Sigmoid colon (tissue), 7 donors: ENCODE data around the gene ZFYVE28. TPM values are rescaled to one million over a fixed set of nuclear protein-coding genes. Genes with fewer than 3 reads are reported as not detected.

Source experiments
- DNase-seq: peaks from one replicate; pipeline ENCODE4 v3.0.0-alpha.2; 2019
- H3K27ac ChIP-seq, 4 donors: fragments of 200-600 bp; sonication (generic); one replicate each; pipeline ENCODE4 v1.5.1; 2016 to 2019; ENCODE audit warnings: mild to moderate bottlenecking in 1 of 4
- H3K27me3 ChIP-seq, 3 donors: fragments of 200-600 bp; sonication (generic); one replicate each; pipeline ENCODE4 v1.5.1; 2019; ENCODE audit warnings: mild to moderate bottlenecking in 1 of 3
- H3K36me3 ChIP-seq, 4 donors: fragments of 200-600 bp; sonication (generic); one replicate each; pipeline ENCODE4 v1.5.1; 2016 to 2019
- H3K4me1 ChIP-seq, 4 donors: fragments of 200-600 bp; sonication (generic); one replicate each; pipeline ENCODE4 v1.5.1; 2017 to 2019
- H3K4me3 ChIP-seq, 4 donors: fragments of 200-600 bp; sonication (generic); one replicate each; pipeline ENCODE4 v1.5.1; 2017 to 2019; ENCODE audit warnings: mild to moderate bottlenecking in 2 of 4, moderate library complexity in 1 of 4
- H3K9me3 ChIP-seq, 4 donors: fragments of 200-600 bp in 3 of 4; sonication (generic) in 3 of 4; one replicate each; pipeline versions ENCODE4 v1.5.1 to v1.6.1; 2013 to 2019
- EP300 ChIP-seq, 4 donors: sonication (generic); formaldehyde crosslinking; IDR thresholded peaks; one replicate each; pipeline ENCODE4 v1.6.1; 2017; ENCODE audit warnings: antibody characterized with exemption in 4 of 4
- POLR2A ChIP-seq, 2 donors: fragments of 450-650 bp; IDR thresholded peaks; one replicate each; pipeline ENCODE4 v1.6.1; 2016; ENCODE audit warnings: antibody characterized with exemption in 2 of 2, mild to moderate bottlenecking in 2 of 2, moderate library complexity in 2 of 2
- POLR2AphosphoS5 ChIP-seq, 4 donors: sonication (generic); formaldehyde crosslinking; IDR thresholded peaks; one replicate each; pipeline ENCODE4 v1.6.1; 2017; ENCODE audit warnings: antibody characterized with exemption in 4 of 4
- WGBS, 2 donors: extraction: QIAGEN DNeasy Blood & Tissue Kit; methylation state at CpG; one replicate each; pipeline ENCODE4 v1.1.7; 2013; 5-methylcytosine and 5-hydroxymethylcytosine counted together
- intact Hi-C: fragments of 100-400 bp; cut with DNase I; formaldehyde crosslinking; loops from one replicate; pipeline ENCODE4 v1.15.1; 2023
- polyA plus RNA-seq, 3 donors: library from polyadenylated mRNA; stranded (reverse); fragments of 200-250 nt; gene quantifications; one replicate each; pipeline ENCODE4 v1.2.3, GENCODE V29; 2013
- total RNA-seq, 4 donors: library from RNA; depleted of rRNA; stranded (reverse); fragments of >200 nt; gene quantifications; one replicate each; pipeline ENCODE4 v1.1.0, GENCODE V29; 2016
- TF ChIP-seq, protein P1 (sequence below), 4 experiments: fragments of 450-650 bp in 3 of 4; fragments of 200-600 bp in 1 of 4; IDR thresholded peaks; one replicate each; pipeline ENCODE4 v1.5.1; 2016 to 2019; ENCODE audit warnings: antibody characterized with exemption in 4 of 4, mild to moderate bottlenecking in 3 of 4, moderate library complexity in 2 of 4
- donor health status: healthy with polysubstance abuse.
- donor health status: Bipolar disorder and iron deficiency.
- donor health status: healthy.

ZFYVE28 gene
- total and polyA plus RNA-seq, 7 donors: 3.1 to 24.1 (median 13.0) TPM

- DNase-seq: no peak
- H3K27me3 ChIP-seq: no peaks in the 10 kb centered on the region
- H3K27ac ChIP-seq: peak overlapping the region in 1 of 4 donors; percentile 80
- TF ChIP-seq, protein P1, sequence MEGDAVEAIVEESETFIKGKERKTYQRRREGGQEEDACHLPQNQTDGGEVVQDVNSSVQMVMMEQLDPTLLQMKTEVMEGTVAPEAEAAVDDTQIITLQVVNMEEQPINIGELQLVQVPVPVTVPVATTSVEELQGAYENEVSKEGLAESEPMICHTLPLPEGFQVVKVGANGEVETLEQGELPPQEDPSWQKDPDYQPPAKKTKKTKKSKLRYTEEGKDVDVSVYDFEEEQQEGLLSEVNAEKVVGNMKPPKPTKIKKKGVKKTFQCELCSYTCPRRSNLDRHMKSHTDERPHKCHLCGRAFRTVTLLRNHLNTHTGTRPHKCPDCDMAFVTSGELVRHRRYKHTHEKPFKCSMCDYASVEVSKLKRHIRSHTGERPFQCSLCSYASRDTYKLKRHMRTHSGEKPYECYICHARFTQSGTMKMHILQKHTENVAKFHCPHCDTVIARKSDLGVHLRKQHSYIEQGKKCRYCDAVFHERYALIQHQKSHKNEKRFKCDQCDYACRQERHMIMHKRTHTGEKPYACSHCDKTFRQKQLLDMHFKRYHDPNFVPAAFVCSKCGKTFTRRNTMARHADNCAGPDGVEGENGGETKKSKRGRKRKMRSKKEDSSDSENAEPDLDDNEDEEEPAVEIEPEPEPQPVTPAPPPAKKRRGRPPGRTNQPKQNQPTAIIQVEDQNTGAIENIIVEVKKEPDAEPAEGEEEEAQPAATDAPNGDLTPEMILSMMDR (IDR thresholded peaks at IDR 0.05): no peak
- TF ChIP-seq POLR2AphosphoS5 (IDR thresholded peaks at IDR 0.05): no peak
- TF ChIP-seq POLR2A (IDR thresholded peaks at IDR 0.05): no peak
- TF ChIP-seq EP300 (IDR thresholded peaks at IDR 0.05): no peak
- no peaks in the 10 kb centered on the region for H3K9me3 ChIP-seq
- intact Hi-C loops: loop anchor here (10.0 kb wide), 1 partner anchor 97 kb away; no protein-coding TSS in a partner anchor
- peaks cover 0 to 46% (median 33%) of the 10 kb centered on the region in 4 donors for H3K4me1 ChIP-seq
- no peak overlapping the region for H3K4me3 ChIP-seq
- WGBS, 2 donors: 79 to 87% methylated on average over 18 of the region's 18 CpGs
- no peaks in the 10 kb centered on the region for H3K36me3 ChIP-seq
Measured at GRCh38 chr4:2267320-2267811, 151.1 kb downstream of the ZFYVE28 start.

GRCh38 chr4:2266821-2267220 lies 151.6 kb downstream of the ZFYVE28 start:
- H3K4me1 ChIP-seq: peaks cover 0 to 46% (median 33%) of the 10 kb centered on the region in 4 donors
- TF ChIP-seq POLR2AphosphoS5 (IDR thresholded peaks at IDR 0.05): no peak
- no peak for TF ChIP-seq EP300 (IDR thresholded peaks at IDR 0.05)
- no peak for TF ChIP-seq POLR2A (IDR thresholded peaks at IDR 0.05)
- TF ChIP-seq, protein P1 (IDR thresholded peaks at IDR 0.05): no peak
- intact Hi-C loops: loop anchor here (10.0 kb wide), 1 partner anchor 98 kb away; no protein-coding TSS in a partner anchor
- no peak for DNase-seq
- H3K27ac ChIP-seq: peak overlapping the region in 3 of 4 donors; percentile 68 to 80 (median 69)
- H3K36me3 ChIP-seq: no peaks in the 10 kb centered on the region
- H3K9me3 ChIP-seq: no peaks in the 10 kb centered on the region
- no peak overlapping the region for H3K4me3 ChIP-seq
- H3K27me3 ChIP-seq: no peaks in the 10 kb centered on the region
- WGBS, 2 donors: 85 to 92% methylated on average over 5 of the region's 5 CpGs

DNA sequence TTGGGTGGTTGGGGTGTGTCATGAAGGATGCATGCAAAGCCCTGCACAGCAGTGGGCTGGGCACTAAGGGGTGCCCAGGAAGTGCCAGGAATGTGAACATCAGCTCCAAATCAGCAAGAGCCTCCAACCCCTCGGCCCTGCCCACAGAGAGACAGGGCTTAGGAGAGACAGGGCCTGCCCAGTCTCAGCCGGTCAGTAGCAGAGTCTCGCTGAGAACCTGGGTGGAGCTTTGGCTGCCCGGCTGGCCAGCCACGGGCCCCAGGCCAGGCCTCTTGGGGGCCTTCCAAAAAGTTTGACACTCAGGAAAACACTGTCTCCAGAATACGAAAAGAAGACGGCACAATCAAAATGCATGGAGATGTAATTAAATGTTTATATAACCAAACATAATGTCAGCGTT lies 152.3 kb downstream of the ZFYVE28 start:
- Histone ChIP-seq H3K27ac (peak overlapping the region; percentile 59 to 80 (median 68)), H3K36me3 (no peaks in the 10 kb centered on the region), H3K9me3 (no peaks in the 10 kb centered on the region), H3K4me3 (no peak overlapping the region), H3K4me1 (peaks cover 0 to 46% (median 33%) of the 10 kb centered on the region in 4 donors), H3K27me3 (no peaks in the 10 kb centered on the region)
- intact Hi-C loops: loop anchor here (10.0 kb wide), 1 partner anchor 99 kb away; no protein-coding TSS in a partner anchor
- TF ChIP-seq POLR2AphosphoS5 (IDR thresholded peaks at IDR 0.05) (peak in 3 of 4 donors; percentile 19 to 36 (median 28)), EP300 (IDR thresholded peaks at IDR 0.05) (no peak)
- peak; percentile 87 for DNase-seq
- 72 to 81% methylated on average over 8 of the region's 8 CpGs for WGBS, 2 donors

DNA sequence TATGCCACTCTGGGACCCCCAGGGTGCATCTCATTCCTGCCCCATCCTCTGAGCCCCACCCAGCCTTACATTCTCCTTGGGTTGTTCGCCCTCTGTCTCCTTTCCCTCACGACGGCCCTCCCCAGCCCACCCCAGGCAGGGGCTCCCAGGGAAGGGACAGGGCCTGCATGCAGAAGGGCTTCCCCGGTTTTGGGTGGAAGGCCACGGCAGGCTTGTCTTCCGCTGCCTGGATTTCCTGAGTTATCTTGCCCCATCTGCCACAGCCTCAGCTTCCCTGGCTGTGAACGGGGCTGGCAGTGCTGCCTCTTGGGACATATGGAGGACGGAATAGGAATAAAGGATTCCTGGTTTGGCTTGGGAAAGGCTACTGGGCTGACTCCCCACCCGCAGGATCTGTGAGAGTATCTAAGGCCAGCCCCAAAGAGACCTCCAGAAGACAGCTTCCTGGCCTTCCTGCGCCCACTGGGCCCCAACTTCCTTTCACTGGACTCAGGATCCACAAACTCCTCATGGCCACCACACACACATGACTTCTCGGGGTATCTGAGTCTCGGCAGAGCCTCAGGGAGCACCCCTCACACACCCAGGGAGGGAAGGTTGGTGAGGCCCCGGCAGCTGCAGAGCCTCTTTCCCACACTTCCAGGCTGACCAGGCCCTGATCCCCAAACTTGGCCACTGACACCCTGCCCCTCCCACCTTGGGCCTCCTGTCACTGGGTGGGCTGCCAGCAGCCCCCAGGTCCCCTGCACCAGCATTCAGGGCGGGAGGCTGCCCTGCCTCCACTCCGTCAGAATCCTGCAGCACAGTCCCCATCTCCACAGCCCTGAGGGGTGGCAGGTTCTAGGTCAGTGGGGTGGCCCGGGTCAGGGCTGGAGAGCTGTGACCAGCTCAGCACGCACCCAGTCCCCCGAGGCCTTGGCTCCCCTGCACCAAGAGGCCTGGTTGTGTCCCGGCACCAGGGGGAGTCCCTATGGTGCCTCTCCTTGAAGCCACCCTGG lies 153.0 kb downstream of the ZFYVE28 start:
- Histone ChIP-seq H3K4me3 (no peak overlapping the region), H3K27me3 (no peaks in the 10 kb centered on the region), H3K4me1 (peaks cover 0 to 54% (median 39%) of the 10 kb centered on the region in 4 donors), H3K27ac (peak overlapping the region; percentile 59 to 80 (median 68)), H3K9me3 (no peaks in the 10 kb centered on the region), H3K36me3 (no peaks in the 10 kb centered on the region)
- TF ChIP-seq POLR2A (IDR thresholded peaks at IDR 0.05) (no peak), EP300 (IDR thresholded peaks at IDR 0.05) (no peak), POLR2AphosphoS5 (IDR thresholded peaks at IDR 0.05) (no peak)
- TF ChIP-seq, protein P1 (IDR thresholded peaks at IDR 0.05): no peak
- DNase-seq: no peak
- WGBS, 2 donors: 89 to 93% methylated on average over 19 of the region's 19 CpGs
- intact Hi-C loops: loop anchor here (10.0 kb wide), 1 partner anchor 99 kb away; no protein-coding TSS in a partner anchor
